IPS DF 4.7 (cell line): Measurements from ENCODE around the gene SOX9.
"Not testable (repeated sequence)": the region's sequence is repeated elsewhere in the genome, so short reads cannot be mapped to it uniquely, and the experiment has no call there.

Experiments
- DNase-seq: peaks from one replicate; pipeline ENCODE4 v3.0.0-alpha.2; 2013; ENCODE audit warnings: low spot score; ENCODE audit errors: extremely low read depth

The SOX9 gene

DNA sequence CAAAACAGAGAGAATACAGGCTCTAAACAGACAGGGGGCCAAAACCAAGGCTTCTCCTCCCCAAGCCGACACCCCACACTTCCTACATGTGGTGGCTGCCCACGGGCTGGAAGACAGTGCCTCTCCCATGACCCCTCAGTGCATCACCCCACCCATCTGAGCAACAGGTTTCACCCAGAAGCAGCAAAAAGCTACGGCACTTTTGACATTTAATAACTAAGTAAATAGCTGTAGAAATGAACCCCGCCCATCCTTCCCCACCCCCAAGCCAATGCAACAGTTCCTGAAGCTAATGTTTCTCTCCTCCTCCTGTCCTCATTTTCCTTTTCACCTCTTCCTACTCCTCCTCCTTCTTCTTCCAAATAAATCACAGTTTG, 9.9 kb upstream of the SOX9 start:
- DNase-seq: no peak

DNA sequence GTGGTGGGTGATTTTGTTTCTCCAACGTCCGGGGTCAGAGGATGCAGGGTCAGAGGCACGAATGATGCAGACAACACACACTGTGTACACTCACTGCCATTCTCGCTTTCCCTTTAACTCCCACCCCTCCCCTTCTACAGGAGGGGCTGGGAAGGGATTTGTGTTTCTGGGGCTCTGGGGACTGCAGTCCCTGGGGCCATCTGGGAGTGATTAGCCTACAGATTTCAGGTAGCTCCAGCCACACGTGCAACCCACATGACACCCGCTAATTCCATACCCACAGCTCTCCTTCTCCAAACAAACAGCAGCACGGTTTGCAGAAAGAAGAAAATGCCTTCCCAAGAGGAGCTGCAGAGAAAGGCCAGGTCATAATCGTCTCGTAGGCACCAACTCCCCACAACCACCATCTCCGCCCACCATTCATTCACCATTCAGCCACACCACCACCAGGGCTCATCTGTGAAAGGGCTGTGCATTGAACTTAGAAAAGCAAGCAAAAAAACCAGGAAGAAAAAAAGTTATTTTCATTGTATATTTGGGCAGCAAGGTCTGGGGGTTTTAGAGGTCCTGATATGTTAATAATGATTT, 9.4 kb upstream of the SOX9 start:
- no peak for DNase-seq

DNA sequence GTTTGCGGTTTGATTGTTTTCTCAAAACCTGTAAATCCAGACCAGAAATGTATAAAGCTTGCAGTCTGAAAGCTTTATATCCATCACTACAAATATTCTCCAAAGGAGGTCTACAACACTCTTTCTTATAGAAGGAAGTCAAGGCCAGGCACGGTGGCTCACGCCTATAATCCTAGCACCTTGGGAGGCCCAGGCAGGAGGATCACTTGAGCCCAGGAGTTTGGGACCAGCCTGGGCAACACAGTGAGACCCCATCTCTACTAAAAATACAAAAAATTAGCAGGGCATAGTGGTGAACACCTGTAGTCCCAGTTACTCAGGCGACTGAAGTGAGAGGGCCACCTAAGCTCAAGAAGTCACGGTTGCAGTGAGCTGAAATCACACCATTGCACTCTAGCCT, 8.9 kb upstream of the SOX9 start:
- DNase-seq: not testable (repeated sequence)

DNA sequence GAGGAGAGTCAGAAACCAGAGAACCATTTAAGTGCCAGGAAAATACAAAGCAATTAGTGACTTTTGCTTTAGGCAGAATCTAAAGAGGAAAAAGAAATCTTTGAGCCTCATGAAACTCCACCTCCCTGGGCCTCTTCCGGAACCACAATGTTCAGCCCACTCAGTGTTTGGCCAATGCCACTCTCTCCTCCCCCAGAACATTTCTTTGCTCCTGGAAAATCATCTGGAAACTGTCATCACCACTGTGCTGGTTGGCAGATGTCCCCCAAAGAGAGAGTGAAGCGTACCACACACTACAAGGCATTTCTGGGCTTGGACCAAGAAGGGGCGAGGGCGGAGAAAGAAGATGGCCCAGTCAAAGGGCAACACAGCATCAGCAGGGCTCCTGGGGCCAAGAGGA, 7.1 kb upstream of the SOX9 start:
- no peak for DNase-seq

DNA sequence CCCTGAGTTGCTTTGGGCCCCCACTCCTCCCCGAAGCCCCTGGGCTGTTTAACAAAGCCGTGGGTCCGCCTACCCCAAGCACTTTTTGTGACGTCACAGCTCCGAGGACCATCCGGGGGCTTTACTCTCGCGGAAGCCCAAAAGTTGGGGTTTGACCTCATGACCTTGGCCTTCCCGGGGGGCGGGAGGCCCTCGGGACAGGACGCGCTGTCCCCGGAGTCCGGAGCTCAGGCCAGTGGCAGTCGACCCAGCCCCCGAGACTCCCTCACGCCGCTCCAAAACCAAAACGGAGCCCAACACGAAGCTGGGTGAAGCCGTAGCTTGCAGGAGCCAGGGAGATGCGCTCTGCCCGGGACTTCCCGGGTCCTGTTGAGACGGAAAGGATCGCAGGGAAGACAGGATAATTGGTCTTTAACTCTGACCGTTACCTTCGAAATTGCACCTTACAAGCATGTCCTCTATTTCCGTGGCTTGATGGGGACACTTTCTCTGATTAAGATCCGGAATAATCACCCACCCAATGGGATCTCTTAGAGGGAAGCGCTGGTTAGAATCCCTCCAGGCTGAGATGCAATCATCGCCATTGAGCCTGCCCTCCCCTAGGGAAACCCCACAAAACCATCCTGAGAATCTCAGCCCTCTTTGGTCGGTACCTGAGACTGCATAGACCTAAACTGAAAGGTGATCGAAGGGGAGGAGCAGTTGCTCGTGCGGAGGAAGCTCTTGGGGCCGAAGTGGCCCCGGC, 4.9 kb upstream of the SOX9 start:
- no peak for DNase-seq

DNA sequence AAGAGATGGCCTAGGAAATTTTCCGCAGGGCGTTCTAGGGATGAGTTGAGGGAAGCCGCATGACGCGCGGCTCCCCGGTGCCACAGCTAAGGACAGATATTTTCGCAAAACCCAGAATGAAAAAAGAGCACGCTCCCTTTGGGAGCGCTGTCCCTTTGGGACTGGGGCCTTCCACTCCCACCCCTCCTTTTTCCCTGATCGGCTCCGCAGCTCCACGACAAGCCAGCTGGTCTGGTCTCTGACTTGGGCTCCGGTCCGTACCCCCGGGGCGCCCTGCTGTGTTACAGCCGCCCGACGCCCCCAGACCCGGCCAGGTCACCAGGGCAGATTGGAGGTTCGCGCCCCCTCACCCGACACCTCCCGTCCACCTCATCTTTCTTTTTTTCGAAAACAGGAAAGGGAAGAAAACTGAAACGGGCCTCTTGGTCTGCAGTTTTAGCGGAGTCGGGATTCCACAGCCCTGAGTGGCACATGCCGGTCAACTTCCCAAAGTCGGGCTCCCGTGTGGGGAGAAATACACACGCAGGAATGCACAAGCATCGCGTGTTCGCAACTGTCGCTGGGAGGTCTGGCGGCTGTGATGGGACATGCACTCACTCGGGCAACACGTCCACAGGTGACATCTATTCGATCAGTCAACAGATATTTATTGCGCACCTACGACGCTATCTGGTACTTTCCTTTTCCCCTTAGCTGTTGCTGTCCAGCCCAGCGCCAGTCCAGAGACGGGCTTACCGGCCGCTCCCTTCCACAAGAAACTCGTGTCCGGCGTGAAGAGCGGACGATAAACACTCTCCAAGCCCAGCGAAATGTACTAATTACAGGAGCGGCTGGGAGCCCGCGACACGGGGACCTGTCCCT, 3.9 kb upstream of the SOX9 start:
- DNase-seq: no peak

DNA sequence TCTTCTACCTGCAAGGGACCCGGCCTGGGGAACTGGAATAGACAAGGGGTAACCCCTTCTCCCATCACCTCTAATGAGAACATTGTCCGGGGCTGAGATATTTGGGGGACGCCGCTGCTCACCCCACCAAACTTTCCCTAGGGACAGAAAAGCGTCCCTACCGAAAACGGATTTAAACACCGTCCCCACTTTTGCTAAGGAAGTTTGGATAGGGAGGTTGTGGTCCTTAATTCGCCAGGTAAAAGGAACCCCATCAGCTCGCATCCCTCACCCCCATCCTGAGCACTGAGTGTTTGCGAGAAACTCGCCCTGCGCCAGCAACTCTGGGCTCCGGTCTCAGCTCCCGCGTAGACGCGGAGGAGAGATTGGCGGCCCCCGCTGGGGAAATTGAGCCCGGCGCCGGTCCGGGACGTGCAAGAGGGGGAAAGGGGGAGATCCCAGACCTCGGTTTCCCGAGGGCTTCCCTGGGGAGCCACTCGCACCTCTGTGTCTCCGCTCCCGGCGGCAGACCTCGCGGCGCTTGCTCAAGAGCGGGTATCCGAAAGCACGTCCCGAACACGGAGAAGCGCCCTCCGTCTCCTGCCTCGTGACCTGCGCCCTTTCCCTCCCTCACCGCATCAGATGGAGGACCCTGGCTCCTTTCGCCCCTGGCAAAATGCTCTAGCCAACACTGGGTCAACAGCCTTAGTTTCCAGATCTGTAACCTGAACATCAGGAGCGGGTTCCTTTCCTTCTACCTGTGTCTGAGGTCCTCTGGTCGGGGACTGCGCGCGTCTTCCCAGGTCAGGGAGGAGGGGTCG, 3.1 kb upstream of the SOX9 start:
- DNase-seq: no peak

DNA sequence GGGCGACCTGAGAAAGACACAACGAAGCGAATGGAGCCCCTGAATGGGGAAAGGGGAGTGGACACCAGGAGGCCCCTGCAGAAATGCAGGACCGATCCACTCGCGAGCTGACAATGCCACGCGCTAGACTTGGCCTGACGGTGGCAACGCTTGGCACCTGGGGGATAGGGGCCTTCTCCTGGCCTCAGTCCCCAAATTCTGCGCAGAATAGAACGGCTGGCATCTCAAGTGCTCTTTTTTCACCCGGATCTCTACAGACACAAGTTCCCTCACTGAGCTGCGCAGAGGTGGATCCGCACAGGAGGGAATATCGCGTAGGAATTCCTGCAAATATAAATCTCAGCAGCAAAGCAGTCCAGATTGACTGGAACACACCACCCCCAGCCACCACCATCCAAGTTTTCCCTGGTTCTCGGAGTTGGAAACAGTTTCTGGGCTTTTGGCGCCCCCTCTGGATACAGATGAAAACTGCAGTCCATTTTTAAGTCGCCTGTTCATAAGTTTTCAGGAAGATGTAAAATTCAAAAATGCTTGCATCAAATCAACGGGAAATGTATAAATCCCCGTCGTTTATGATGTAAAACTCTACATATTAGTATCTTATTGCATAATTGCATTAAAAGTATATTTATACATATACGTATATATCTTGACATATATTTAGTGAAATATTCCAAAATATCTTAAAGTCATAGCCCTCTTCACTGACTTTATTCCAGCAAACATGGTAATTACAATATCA, 2.3 kb upstream of the SOX9 start:
- no peak for DNase-seq

DNA sequence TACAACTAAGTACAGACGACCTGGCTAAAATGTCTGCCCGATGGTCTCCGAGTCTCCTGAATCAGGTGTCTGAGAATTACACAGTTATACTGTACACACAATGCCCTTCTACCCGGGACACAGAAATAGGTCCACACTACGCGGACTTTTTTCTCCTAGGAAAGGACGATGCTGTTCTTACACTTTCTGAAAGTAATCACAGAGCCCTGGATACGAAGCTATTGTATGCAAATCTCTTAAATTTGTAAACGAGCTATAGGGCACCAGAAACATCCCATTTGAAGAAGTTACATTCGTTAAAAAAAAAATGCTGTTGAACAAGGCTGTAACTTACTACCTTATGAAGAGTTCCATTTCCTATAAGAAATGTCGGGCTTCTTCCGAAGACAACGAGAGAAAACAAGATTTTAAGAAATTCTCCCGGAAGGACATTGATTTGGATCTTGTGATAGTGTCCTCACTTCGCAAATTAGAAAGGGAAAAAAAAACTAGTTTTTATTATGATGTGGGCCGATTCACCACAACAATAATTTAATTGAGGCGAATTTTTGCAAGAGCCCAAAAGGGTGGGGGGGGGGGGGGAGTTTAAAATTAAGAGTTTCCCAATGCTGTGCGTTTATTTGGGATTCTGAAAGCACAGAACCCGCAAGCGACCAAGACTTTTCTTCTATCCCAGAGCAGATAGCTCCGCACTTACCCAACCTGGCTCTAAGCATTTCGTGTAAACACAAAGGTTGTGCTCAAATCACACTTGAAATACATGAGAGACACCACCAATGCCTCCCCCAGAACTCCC, 1.5 kb upstream of the SOX9 start:
- no peak for DNase-seq

DNA sequence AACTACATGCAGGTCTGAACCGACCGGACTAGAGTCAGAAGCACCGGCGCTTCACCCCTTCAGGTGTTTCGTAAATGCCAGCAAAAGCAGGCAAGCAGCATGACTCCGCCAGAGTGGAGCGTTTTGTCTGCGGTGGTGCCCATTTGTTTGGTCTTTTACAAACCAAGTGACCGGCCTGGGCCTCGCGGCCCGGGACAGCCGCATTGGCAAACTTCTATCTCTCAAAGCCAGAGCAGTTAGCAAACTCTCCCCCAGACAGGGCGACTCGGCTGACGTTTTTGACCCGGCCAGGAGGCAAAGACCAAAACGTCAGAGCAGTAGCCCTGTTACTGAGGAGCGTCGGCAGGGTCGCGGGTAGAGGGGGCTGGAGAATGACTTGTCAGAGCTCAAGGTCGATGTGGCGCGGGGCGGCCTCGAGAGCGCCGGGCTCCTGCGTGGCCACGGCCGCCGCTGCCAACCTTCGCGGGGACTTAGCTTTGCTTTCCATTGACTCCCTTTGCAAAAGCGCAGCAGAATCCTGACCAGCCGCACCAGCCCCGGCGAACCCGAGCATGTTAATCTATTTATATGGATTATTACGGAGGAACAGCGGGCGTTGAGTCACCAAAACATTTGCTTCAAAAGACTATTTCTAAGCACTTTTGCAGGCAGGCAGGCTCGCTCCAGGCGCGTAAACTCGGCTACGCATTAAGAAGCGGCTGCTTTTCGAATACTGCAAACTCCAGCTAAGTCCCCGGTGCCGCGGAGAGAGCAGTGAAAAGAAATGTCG, 763 bp upstream of the SOX9 start:
- DNase-seq: no peak

DNA sequence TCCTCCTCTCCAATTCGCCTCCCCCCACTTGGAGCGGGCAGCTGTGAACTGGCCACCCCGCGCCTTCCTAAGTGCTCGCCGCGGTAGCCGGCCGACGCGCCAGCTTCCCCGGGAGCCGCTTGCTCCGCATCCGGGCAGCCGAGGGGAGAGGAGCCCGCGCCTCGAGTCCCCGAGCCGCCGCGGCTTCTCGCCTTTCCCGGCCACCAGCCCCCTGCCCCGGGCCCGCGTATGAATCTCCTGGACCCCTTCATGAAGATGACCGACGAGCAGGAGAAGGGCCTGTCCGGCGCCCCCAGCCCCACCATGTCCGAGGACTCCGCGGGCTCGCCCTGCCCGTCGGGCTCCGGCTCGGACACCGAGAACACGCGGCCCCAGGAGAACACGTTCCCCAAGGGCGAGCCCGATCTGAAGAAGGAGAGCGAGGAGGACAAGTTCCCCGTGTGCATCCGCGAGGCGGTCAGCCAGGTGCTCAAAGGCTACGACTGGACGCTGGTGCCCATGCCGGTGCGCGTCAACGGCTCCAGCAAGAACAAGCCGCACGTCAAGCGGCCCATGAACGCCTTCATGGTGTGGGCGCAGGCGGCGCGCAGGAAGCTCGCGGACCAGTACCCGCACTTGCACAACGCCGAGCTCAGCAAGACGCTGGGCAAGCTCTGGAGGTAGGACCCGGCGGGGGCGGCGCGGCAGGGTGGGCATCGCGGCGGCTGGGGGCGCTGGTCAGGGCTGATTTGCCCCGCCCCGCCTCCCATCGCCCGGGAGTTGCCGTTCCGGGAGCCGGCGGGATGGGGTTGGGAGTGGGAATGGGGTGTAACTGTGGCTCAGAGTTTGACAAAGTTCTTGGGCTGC, 567 bp downstream of the SOX9 start:
- DNase-seq: no peak

DNA sequence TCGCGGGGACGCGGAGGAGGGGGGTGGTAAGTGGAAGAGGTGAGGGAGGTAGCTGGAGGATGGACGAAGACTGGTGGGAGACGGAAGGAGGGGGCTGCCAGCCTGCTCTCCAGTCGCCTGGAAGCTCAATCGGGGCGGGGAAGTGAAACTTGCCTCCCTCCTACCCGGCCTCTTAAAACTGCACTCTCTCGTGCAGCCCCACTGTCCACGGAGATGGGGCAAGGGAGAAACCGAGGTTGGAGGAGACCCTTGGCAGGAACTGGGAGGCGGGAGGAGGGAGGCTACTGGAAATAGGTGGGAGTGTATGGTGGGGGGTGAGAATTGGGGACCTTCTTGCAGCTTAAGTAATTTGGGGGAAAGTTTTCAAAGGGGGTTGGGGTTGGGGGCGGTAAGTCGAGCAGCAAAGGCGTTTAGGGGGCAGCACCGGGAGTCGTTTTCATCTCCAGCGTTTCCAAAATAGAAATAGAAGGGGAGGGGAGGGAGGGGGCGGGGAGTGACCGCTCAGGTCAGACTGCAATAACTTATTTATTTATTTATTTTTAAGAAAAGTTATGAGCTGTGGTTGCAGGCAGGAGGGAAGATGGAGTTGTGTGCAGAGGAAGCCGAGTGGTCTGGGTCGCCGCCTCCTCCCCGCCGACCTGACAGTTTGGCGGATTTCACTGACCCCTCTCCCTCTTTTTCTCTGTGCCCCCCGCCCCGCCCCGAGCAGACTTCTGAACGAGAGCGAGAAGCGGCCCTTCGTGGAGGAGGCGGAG, 1.4 kb downstream of the SOX9 start:
- DNase-seq: no peak

DNA sequence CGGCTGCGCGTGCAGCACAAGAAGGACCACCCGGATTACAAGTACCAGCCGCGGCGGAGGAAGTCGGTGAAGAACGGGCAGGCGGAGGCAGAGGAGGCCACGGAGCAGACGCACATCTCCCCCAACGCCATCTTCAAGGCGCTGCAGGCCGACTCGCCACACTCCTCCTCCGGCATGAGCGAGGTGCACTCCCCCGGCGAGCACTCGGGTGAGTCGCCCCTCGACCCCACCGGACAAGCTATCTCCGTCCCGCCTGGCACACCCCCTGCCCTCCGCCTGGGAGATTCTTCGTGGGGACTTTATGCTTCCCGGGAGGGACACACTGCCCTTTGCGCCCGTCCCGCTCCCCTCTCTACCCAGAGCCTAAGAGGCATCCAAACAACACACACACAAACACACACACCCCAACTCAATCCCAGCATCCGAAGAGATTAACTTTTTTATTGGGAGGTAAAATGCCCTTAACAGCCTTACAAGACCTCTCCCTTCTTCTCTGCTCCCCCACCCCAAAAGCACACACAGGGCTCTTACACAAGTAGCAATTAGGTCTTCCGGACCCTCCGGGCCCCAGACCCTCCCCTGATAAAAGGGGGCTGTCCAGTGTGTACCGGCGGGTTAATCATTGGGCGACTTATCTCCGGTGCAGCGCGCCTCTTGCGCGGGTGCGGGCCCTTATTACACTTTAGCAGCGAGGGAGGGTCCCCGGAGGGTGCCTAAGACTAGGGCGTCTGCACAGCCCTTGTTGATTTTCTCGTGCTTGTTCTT, 2.1 kb downstream of the SOX9 start:
- no peak for DNase-seq

DNA sequence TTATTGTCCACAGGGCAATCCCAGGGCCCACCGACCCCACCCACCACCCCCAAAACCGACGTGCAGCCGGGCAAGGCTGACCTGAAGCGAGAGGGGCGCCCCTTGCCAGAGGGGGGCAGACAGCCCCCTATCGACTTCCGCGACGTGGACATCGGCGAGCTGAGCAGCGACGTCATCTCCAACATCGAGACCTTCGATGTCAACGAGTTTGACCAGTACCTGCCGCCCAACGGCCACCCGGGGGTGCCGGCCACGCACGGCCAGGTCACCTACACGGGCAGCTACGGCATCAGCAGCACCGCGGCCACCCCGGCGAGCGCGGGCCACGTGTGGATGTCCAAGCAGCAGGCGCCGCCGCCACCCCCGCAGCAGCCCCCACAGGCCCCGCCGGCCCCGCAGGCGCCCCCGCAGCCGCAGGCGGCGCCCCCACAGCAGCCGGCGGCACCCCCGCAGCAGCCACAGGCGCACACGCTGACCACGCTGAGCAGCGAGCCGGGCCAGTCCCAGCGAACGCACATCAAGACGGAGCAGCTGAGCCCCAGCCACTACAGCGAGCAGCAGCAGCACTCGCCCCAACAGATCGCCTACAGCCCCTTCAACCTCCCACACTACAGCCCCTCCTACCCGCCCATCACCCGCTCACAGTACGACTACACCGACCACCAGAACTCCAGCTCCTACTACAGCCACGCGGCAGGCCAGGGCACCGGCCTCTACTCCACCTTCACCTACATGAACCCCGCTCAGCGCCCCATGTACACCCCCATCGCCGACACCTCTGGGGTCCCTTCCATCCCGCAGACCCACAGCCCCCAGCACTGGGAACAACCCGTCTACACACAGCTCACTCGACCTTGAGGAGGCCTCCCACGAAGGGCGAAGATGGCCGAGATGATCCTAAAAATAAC, 3.0 kb downstream of the SOX9 start:
- no peak for DNase-seq

DNA sequence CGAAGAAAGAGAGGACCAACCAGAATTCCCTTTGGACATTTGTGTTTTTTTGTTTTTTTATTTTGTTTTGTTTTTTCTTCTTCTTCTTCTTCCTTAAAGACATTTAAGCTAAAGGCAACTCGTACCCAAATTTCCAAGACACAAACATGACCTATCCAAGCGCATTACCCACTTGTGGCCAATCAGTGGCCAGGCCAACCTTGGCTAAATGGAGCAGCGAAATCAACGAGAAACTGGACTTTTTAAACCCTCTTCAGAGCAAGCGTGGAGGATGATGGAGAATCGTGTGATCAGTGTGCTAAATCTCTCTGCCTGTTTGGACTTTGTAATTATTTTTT, 3.6 kb downstream of the SOX9 start:
- no peak for DNase-seq

DNA sequence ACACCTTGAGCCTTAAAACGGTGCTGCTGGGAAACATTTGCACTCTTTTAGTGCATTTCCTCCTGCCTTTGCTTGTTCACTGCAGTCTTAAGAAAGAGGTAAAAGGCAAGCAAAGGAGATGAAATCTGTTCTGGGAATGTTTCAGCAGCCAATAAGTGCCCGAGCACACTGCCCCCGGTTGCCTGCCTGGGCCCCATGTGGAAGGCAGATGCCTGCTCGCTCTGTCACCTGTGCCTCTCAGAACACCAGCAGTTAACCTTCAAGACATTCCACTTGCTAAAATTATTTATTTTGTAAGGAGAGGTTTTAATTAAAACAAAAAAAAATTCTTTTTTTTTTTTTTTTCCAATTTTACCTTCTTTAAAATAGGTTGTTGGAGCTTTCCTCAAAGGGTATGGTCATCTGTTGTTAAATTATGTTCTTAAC, 4.4 kb downstream of the SOX9 start:
- no peak for DNase-seq
